HEK293 (cell line): ENCODE results near the gene TMED4.

Experiments
- IKZF3 ChIP-seq: fragments of 450-650 bp; IDR thresholded peaks from 2 replicates; pipeline ENCODE4 v1.5.0; 2018; ENCODE audit warnings: missing biosample characterization, mild to moderate bottlenecking, missing genetic modification characterization, moderate library complexity
- KLF16 ChIP-seq: fragments of 450-650 bp; formaldehyde crosslinking; IDR thresholded peaks from 2 replicates; pipeline ENCODE4 v1.5.1; 2017; ENCODE audit warnings: missing biosample characterization, missing genetic modification characterization
- KLF7 ChIP-seq: fragments of 450-650 bp; formaldehyde crosslinking; IDR thresholded peaks from 2 replicates; pipeline ENCODE4 v1.5.1; 2016; ENCODE audit warnings: missing biosample characterization, missing genetic modification characterization, borderline replicate concordance
- YY2 ChIP-seq: fragments of 450-650 bp; formaldehyde crosslinking; IDR thresholded peaks from 2 replicates; pipeline ENCODE4 v1.5.1; 2016; ENCODE audit warnings: missing biosample characterization, missing genetic modification characterization
- ZBTB6 ChIP-seq: fragments of 450-650 bp; formaldehyde crosslinking; IDR thresholded peaks from 2 replicates; pipeline ENCODE4 v1.5.1; 2017; ENCODE audit warnings: missing biosample characterization, missing genetic modification characterization
- ZIC2 ChIP-seq: fragments of 450-650 bp; formaldehyde crosslinking; IDR thresholded peaks from 2 replicates; pipeline ENCODE4 v1.5.1; 2016; ENCODE audit warnings: missing biosample characterization, missing genetic modification characterization
- ZNF10 ChIP-seq: fragments of 450-650 bp; formaldehyde crosslinking; IDR thresholded peaks from 2 replicates; pipeline ENCODE4 v1.5.1; 2017; ENCODE audit warnings: missing biosample characterization, missing genetic modification characterization
- ZNF133 ChIP-seq: fragments of 450-650 bp; formaldehyde crosslinking; IDR thresholded peaks from 2 replicates; pipeline ENCODE4 v1.5.1; 2016; ENCODE audit warnings: missing biosample characterization, missing genetic modification characterization
- ZNF18 ChIP-seq: fragments of 450-650 bp; formaldehyde crosslinking; IDR thresholded peaks from 2 replicates; pipeline ENCODE4 v1.5.1; 2016; ENCODE audit warnings: missing biosample characterization, missing genetic modification characterization
- ZNF211 ChIP-seq: fragments of 450-650 bp; formaldehyde crosslinking; IDR thresholded peaks from 2 replicates; pipeline ENCODE4 v1.5.1; 2016; ENCODE audit warnings: low read depth, missing biosample characterization, missing genetic modification characterization
- ZNF23 ChIP-seq: fragments of 450-650 bp; formaldehyde crosslinking; IDR thresholded peaks from 2 replicates; pipeline ENCODE4 v1.5.1; 2016; ENCODE audit warnings: missing biosample characterization, missing genetic modification characterization, borderline replicate concordance
- ZNF423 ChIP-seq: fragments of 450-650 bp; formaldehyde crosslinking; IDR thresholded peaks from 2 replicates; pipeline ENCODE4 v1.5.1; 2016; ENCODE audit warnings: missing biosample characterization, missing genetic modification characterization
- ZNF600 ChIP-seq: fragments of 450-650 bp; formaldehyde crosslinking; IDR thresholded peaks from 2 replicates; pipeline ENCODE4 v1.5.1; 2016; ENCODE audit warnings: missing biosample characterization, missing genetic modification characterization
- ZNF654 ChIP-seq: fragments of 450-650 bp; formaldehyde crosslinking; IDR thresholded peaks from 2 replicates; pipeline ENCODE4 v1.5.1; 2016; ENCODE audit warnings: low read depth, missing biosample characterization, missing genetic modification characterization
- ZNF747 ChIP-seq: fragments of 450-650 bp; formaldehyde crosslinking; IDR thresholded peaks from 2 replicates; pipeline ENCODE4 v1.5.1; 2016; ENCODE audit warnings: missing biosample characterization, missing genetic modification characterization
- ZNF792 ChIP-seq: fragments of 450-650 bp; formaldehyde crosslinking; IDR thresholded peaks from 2 replicates; pipeline ENCODE4 v1.5.1; 2016; ENCODE audit warnings: missing biosample characterization, missing genetic modification characterization
- ZSCAN30 ChIP-seq: fragments of 450-650 bp; IDR thresholded peaks from 2 replicates; pipeline ENCODE4 v1.5.1; 2018; ENCODE audit warnings: missing biosample characterization, mild to moderate bottlenecking, missing genetic modification characterization, moderate library complexity
- TF ChIP-seq, protein P1 (sequence below): fragments of 450-650 bp; formaldehyde crosslinking; IDR thresholded peaks from 2 replicates; pipeline ENCODE4 v1.5.1; 2016; ENCODE audit warnings: missing biosample characterization, missing genetic modification characterization
- TF ChIP-seq, protein P2 (sequence below): fragments of 450-650 bp; formaldehyde crosslinking; conservative IDR thresholded peaks from 2 replicates; pipeline ENCODE4 v1.5.1; 2016; ENCODE audit warnings: low read depth, missing biosample characterization, missing genetic modification characterization
- TF ChIP-seq, protein P3 (sequence below): fragments of 450-650 bp; formaldehyde crosslinking; IDR thresholded peaks from 2 replicates; pipeline ENCODE4 v1.5.1; 2016; ENCODE audit warnings: missing biosample characterization, missing genetic modification characterization

TMED4 gene

DNA sequence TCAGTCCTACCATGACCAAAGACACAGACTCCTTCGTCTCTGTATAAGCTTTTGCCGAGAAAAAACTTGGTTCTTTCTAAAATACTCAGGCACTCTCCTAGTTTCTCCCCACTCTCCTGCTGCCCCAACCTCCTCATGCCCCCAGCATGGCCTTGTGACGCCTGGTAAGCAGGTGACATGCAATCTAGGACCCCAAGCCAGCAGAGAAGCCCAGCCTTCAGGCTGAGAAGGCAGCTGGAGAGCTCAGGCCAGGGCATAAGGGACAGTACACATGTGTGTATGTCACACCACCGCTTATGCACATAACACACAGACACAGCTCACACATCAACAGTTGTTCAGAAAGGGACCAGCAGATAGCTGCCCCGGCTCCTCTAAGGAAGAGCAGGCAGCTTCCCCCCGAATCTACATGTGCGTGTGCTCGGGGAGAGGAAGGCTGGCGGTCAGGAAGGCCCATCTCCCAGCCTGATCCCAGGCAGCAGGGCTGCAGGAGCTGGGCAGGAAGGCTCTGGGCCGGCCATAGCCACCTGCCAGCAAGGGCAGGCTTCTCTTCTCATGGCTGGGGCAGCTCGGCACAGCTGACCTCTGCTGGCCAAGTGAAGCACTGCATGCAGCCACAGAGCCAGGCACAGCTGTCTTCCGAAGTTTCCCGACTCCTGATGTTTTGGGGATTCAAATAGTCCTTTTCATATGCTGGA, 16.8 kb downstream of the TMED4 start (continued):
- TF ChIP-seq, protein P1, sequence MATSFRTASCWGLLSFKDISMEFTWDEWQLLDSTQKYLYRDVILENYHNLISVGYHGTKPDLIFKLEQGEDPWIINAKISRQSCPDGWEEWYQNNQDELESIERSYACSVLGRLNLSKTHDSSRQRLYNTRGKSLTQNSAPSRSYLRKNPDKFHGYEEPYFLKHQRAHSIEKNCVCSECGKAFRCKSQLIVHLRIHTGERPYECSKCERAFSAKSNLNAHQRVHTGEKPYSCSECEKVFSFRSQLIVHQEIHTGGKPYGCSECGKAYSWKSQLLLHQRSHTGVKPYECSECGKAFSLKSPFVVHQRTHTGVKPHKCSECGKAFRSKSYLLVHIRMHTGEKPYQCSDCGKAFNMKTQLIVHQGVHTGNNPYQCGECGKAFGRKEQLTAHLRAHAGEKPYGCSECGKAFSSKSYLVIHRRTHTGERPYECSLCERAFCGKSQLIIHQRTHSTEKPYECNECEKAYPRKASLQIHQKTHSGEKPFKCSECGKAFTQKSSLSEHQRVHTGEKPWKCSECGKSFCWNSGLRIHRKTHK = no peak
- TF ChIP-seq KLF16 (tag by site-specific recombination) (no peak), ZNF654 (peak; percentile 40), ZNF133 (tag by site-specific recombination) (no peak), ZNF792 (tag by site-specific recombination) (no peak), ZIC2 (tag by site-specific recombination) (no peak), ZNF23 (tag by site-specific recombination) (no peak), ZNF18 (tag by site-specific recombination) (no peak), YY2 (tag by site-specific recombination) (no peak), ZSCAN30 (tag by site-specific recombination) (no peak), IKZF3 (peak; percentile 21; the same call in 1 of the 2 replicates), ZNF423 (tag by site-specific recombination) (no peak), ZNF10 (tag by site-specific recombination) (no peak), ZNF747 (tag by site-specific recombination) (no peak), ZBTB6 (tag by site-specific recombination) (no peak), ZNF211 (tag by site-specific recombination) (no peak), ZNF600 (tag by site-specific recombination) (peak; percentile 31; the same call in 1 of the 2 replicates), KLF7 (tag by site-specific recombination) (no peak)
- TF ChIP-seq, protein P2, sequence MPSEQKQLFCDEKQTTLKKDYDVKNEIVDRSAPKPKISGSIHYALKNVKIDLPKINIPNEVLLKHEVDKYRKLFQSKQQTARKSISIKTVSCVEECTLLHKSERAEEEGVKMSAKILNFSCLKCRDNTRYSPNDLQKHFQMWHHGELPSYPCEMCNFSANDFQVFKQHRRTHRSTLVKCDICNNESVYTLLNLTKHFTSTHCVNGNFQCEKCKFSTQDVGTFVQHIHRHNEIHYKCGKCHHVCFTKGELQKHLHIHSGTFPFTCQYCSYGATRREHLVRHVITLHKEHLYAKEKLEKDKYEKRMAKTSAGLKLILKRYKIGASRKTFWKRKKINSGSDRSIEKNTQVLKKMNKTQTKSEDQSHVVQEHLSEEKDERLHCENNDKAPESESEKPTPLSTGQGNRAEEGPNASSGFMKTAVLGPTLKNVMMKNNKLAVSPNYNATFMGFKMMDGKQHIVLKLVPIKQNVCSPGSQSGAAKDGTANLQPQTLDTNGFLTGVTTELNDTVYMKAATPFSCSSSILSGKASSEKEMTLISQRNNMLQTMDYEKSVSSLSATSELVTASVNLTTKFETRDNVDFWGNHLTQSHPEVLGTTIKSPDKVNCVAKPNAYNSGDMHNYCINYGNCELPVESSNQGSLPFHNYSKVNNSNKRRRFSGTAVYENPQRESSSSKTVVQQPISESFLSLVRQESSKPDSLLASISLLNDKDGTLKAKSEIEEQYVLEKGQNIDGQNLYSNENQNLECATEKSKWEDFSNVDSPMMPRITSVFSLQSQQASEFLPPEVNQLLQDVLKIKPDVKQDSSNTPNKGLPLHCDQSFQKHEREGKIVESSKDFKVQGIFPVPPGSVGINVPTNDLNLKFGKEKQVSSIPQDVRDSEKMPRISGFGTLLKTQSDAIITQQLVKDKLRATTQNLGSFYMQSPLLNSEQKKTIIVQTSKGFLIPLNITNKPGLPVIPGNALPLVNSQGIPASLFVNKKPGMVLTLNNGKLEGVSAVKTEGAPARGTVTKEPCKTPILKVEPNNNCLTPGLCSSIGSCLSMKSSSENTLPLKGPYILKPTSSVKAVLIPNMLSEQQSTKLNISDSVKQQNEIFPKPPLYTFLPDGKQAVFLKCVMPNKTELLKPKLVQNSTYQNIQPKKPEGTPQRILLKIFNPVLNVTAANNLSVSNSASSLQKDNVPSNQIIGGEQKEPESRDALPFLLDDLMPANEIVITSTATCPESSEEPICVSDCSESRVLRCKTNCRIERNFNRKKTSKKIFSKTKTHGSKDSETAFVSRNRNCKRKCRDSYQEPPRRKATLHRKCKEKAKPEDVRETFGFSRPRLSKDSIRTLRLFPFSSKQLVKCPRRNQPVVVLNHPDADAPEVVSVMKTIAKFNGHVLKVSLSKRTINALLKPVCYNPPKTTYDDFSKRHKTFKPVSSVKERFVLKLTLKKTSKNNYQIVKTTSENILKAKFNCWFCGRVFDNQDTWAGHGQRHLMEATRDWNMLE = no peak
- TF ChIP-seq, protein P3, sequence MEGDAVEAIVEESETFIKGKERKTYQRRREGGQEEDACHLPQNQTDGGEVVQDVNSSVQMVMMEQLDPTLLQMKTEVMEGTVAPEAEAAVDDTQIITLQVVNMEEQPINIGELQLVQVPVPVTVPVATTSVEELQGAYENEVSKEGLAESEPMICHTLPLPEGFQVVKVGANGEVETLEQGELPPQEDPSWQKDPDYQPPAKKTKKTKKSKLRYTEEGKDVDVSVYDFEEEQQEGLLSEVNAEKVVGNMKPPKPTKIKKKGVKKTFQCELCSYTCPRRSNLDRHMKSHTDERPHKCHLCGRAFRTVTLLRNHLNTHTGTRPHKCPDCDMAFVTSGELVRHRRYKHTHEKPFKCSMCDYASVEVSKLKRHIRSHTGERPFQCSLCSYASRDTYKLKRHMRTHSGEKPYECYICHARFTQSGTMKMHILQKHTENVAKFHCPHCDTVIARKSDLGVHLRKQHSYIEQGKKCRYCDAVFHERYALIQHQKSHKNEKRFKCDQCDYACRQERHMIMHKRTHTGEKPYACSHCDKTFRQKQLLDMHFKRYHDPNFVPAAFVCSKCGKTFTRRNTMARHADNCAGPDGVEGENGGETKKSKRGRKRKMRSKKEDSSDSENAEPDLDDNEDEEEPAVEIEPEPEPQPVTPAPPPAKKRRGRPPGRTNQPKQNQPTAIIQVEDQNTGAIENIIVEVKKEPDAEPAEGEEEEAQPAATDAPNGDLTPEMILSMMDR (tag by site-specific recombination) = peak; percentile 85
